ENCODE measurements around the gene GNB1L. TPM values are rescaled to one million over a fixed set of nuclear protein-coding genes. Genes with fewer than 3 reads are reported as not detected.

Gene GNB1L
- total and polyA plus RNA-seq, 9 of the 15 experiments (the other 6 are each of a cell fraction or from before 2014, with no cell fraction given): 0.56 to 50.5 (median 10.2) TPM

GRCh38 chr22:19756288-19757128, 98.2 kb downstream of the GNB1L start (continued):
- no peak for TF ChIP-seq ILK (tag; IDR thresholded peaks at IDR 0.05; ENCODE audit: borderline replicate concordance, low read depth)
- TF ChIP-seq RNF2 (IDR thresholded peaks at IDR 0.05): no peak; the same call in 1 of the 2 replicates
- no peak for TF ChIP-seq ZNF561 (CRISPR knock-in tag; conservative IDR thresholded peaks at IDR 0.05)
- no peak for TF ChIP-seq ZNF584 (CRISPR knock-in tag; IDR thresholded peaks at IDR 0.05; ENCODE audit: low read depth)
- TF ChIP-seq IRF9 (tag; IDR thresholded peaks at IDR 0.05): no peak
- no peak for TF ChIP-seq ELK1 (CRISPR knock-in tag; IDR thresholded peaks at IDR 0.05)
- TF ChIP-seq ZNF76 (CRISPR knock-in tag; IDR thresholded peaks at IDR 0.05; ENCODE audit: borderline replicate concordance): no peak
- no peak for TF ChIP-seq CHAMP1 (IDR thresholded peaks at IDR 0.05)
- TF ChIP-seq AFF1 (IDR thresholded peaks at IDR 0.05; ENCODE audit: low read depth in 1 of 2, partially characterized antibody in 2 of 2): no peak
- TF ChIP-seq CEBPG (CRISPR knock-in tag; IDR thresholded peaks at IDR 0.05): no peak
- TF ChIP-seq CEBPG (tag; conservative IDR thresholded peaks at IDR 0.05 in 1 of 2, IDR thresholded peaks at IDR 0.05 in 1 of 2): no peak
- no peak for TF ChIP-seq CBFA2T3 (IDR thresholded peaks at IDR 0.05)
- peak; percentile 68 for TF ChIP-seq NUFIP1 (IDR thresholded peaks at IDR 0.05; ENCODE audit: partially characterized antibody)
- TF ChIP-seq NFIC (IDR thresholded peaks at IDR 0.05): peak; percentile 73
- TF ChIP-seq NBN (IDR thresholded peaks at IDR 0.05; ENCODE audit: low read depth): peak; percentile 85; the same call in 1 of the 2 replicates
- TF ChIP-seq ETV5 (CRISPR knock-in tag; IDR thresholded peaks at IDR 0.05; ENCODE audit: low read depth): no peak
- TF ChIP-seq ZNF583 (CRISPR knock-in tag; IDR thresholded peaks at IDR 0.05): no peak
- TF ChIP-seq ZNF785 (CRISPR knock-in tag; IDR thresholded peaks at IDR 0.05): no peak
- TF ChIP-seq, protein P1, sequence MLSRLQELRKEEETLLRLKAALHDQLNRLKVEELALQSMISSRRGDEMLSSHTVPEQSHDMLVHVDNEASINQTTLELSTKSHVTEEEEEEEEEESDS (CRISPR knock-in tag; IDR thresholded peaks at IDR 0.05): no peak
